Astrocyte of the cerebellum (primary cell): Measurements from ENCODE around the gene RAD9A.

Experiments used
- DNase-seq: peaks from one replicate; pipeline ENCODE4 v3.0.0-alpha.2; 2011; ENCODE audit warnings: low read depth
- H3K4me3 ChIP-seq: 2 replicates; pipeline ENCODE4 v1.5.1; 2011; ENCODE audit warnings: mild to moderate bottlenecking, low read depth, low read length, moderate library complexity
- in situ Hi-C: cut with HindIII; loops from 2 replicates; pipeline ENCODE4 v1.10.0; 2017; ENCODE audit warnings: low sequenced_read_pairs
- TF ChIP-seq, protein P1 (sequence below): IDR thresholded peaks from 2 replicates; pipeline ENCODE4 v1.5.1; 2012; ENCODE audit warnings: low read length, low read depth, moderate library complexity, mild to moderate bottlenecking; ENCODE audit errors: missing control alignments

RAD9A gene

DNA sequence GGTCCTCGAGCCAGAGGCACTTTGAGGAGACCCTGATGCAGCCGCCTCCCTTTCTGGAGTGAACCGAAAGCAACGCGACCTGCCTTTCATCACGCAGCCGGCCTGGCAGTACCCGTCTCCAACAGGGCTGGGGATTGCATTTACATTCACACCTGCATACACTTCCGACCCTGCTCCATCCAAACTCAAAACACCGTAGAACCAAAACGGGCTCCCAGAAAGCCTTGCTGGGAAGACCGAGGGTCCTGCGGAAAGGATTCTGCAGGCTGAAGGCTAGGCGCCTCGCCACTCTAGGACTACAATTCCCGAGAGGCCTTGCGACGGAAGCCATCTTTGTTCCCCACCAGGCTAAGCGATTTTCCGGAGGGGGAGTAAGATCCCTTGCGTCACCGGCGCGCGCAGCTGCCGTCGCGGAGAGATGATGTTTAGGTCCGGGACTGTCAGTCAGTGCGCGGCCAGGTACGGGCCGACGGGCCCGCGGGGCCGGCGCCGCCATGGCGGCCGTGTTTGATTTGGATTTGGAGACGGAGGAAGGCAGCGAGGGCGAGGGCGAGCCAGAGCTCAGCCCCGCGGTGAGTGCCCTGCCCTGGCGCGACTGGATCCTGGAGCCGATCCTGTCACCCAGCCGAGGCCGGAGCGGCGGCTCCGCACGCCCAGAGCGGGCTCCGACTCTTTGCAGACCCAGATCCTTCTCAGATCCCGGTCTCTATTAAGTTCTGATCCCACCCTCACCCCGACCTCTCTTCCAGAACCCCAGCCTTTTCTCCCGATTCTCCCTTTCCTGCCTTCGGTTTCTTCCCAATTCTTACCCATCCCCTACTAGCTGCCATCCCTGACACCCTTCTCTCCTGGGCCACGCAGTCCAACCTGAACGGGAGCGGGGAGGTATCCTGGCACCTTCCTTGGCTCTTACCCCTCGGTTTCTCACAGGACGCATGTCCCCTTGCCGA lies 36.5 kb downstream of the RAD9A start, which contains the start of gene RPS6KB2:
Gene RPS6KB2 (plus strand): TSS at position 443 of the 950 bp plus-strand sequence. CDS start 52 bp downstream, at position 495.
- in situ Hi-C loops, result no loop called here
- DNase-seq, result peak; percentile 94
- H3K4me3 ChIP-seq, result peak within 1 kb of the TSS; percentile 98
- TF ChIP-seq, protein P1, sequence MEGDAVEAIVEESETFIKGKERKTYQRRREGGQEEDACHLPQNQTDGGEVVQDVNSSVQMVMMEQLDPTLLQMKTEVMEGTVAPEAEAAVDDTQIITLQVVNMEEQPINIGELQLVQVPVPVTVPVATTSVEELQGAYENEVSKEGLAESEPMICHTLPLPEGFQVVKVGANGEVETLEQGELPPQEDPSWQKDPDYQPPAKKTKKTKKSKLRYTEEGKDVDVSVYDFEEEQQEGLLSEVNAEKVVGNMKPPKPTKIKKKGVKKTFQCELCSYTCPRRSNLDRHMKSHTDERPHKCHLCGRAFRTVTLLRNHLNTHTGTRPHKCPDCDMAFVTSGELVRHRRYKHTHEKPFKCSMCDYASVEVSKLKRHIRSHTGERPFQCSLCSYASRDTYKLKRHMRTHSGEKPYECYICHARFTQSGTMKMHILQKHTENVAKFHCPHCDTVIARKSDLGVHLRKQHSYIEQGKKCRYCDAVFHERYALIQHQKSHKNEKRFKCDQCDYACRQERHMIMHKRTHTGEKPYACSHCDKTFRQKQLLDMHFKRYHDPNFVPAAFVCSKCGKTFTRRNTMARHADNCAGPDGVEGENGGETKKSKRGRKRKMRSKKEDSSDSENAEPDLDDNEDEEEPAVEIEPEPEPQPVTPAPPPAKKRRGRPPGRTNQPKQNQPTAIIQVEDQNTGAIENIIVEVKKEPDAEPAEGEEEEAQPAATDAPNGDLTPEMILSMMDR, result no peak

DNA sequence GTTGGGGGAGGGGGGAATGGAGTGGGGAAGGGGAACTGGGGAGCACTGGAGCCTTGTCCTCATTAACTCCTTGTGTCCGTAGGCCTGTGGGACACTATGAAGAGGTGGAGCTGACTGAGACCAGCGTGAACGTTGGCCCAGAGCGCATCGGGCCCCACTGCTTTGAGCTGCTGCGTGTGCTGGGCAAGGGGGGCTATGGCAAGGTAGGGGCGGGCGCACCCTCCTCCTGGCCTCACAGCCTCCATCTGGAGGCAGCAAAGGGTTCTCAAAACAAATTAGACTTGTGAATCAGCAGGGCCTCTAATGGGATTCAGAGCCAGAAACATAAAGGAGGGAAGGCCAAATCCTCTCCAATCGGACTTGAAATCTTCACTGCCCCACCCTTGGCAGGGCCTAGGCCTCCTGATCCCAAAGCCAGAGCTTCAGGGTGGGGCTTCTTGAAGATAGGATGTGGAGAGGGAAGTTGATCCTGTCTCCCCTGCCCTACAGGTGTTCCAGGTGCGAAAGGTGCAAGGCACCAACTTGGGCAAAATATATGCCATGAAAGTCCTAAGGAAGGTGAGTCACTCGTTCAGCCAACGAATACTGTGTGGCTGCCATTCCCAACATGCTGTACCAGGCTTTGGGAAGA lies 37.4 kb downstream of the RAD9A start:
- no peak for DNase-seq
- TF ChIP-seq, protein P1, result no peak
- in situ Hi-C loops, result no loop called here
- H3K4me3 ChIP-seq, result peak overlapping the region; percentile 98

DNA sequence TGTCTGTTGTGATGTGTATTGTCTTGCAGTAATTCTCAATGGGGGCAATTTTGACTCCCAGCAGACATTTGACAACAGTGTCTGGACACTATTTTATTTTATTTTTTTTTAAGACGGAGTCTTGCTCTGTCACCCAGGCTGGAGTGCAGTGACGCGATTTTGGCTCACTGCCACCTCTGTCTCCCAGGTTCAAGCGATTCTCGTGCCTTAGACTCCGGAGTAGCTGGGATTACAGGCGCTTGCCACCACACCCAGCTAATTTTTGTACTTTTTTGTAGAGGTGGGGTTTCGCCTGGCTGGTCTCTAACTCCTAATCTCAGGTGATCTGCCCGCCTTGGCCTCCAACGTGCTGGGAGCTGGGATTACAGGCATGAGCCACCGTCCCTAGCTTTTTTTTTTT lies 37.9 kb downstream of the RAD9A start:
- in situ Hi-C loops, result no loop called here
- TF ChIP-seq, protein P1, result no peak
- H3K4me3 ChIP-seq, result no peak overlapping the region
- no peak for DNase-seq

DNA sequence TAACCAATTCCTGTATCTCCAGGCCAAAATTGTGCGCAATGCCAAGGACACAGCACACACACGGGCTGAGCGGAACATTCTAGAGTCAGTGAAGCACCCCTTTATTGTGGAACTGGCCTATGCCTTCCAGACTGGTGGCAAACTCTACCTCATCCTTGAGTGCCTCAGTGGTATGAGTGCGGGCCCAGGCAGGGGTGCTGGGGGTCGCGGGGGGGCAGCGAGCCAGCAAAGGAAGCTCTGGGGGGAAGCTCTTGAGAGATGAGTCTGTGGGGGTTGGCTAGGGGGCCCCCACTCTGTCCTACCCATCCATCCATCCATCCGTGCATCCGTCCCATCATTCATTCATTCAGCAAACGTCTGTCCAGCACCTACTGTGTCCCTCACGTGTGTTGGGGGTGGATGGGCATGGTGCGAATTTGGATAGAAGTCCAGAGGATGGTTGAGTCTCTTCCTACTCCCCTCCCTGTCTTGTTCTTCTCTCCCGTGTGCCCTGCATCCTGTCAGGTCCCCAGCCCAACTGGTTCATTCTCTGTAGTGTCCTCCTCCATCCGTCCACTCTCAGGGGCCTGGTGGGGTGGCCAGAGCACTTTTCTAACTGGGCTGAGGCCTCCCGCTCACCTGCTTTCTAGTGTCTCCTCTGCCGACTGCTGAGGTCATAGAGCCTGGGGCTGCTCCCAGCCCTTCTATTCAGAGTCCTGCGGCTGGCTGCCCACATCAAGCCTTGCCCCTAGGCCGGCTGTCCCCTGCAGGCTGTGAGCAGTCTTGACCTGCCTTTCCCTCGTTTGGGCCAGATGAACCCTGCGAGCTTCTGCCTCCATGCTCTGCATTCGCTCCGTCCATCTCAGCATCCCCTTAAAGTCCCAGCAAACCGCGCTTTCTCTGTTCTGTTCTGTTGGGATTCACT lies 39.8 kb downstream of the RAD9A start:
- TF ChIP-seq, protein P1, result no peak
- H3K4me3 ChIP-seq, result no peak overlapping the region
- in situ Hi-C loops, result no loop called here
- no peak for DNase-seq

DNA sequence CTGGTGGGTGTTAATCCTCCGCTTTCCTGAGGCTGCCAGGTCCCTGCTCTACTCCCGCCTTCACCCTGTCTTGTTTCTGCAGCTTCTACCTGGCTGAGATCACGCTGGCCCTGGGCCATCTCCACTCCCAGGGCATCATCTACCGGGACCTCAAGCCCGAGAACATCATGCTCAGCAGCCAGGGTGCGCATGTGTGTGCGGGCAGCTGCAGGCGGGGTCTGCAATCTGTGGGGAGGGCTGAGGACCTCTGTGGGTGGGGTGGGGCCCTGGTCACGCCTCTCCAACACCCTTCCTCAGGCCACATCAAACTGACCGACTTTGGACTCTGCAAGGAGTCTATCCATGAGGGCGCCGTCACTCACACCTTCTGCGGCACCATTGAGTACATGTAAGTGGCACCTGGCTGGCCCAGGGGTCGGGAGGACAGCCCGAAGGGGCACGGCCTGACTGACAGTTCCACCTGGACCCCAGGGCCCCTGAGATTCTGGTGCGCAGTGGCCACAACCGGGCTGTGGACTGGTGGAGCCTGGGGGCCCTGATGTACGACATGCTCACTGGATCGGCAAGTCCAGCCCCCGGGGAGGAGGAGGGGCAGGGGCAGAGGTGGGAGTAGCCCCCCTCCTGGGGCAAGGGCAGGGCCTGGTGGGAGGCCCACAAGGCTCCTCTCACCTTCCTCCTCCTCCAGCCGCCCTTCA lies 41.0 kb downstream of the RAD9A start:
- H3K4me3 ChIP-seq, result no peak overlapping the region
- in situ Hi-C loops, result no loop called here
- TF ChIP-seq, protein P1, result no peak
- DNase-seq, result no peak
